ENCODE measurements around the gene MPO. TPM values are rescaled to one million over a fixed set of nuclear protein-coding genes. Genes with fewer than 3 reads are reported as not detected.

Gene MPO
- total and polyA plus RNA-seq, 9 of the 15 experiments (the other 6 are each of a cell fraction or from before 2014, with no cell fraction given) = 0.04 to 0.47 (median 0.39) TPM; not detected in 6

DNA sequence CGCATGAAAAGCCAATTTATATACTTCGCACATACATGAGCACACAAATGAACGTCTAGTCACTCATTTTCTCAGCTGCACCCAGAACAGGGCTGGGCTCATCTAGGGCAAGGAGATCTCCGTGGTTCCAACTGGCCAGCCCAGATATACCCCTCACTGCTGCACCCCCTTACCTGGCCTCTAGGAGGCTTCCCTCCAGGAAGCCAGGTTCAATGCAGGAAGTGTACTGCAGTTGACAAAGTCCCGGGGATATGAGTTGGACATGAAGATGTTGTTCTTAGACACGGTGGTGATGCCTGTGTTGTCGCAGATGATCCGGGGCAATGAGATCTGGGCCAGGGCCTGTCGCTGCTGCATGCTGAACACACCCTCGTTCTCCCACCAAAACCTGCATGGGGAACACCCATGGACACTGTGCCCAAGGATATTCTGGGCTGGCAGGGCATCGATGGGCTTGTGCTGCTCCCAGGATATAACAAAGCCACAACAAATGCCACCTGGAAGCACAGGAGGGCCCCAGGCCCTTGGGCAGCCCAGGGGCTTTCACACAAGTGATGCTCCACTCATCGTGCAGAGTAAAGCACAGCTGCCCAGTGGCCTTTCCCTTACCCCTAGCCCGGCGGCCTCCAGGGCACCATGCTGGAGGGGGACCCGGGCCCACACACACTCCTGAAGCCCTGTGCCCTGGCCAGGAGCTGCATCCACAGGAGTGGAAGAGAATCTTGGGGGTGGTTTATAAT, 10.1 kb downstream of the MPO start:
- no peaks in the 10 kb centered on the region for H3K79me2 ChIP-seq (ENCODE audit: control insufficient read depth, insufficient read depth, low read length)
- no peak overlapping the region for H3K4me3 ChIP-seq
- no peaks in the 10 kb centered on the region for H3K9me1 ChIP-seq (ENCODE audit: control insufficient read depth, insufficient read depth, low read length)
- peaks cover 5% of the 10 kb centered on the region for H4K20me1 ChIP-seq (replicated peaks; ENCODE audit: control insufficient read depth, insufficient read depth, low read length)
- in situ Hi-C loops (cut with MboI) (no loop called here), intact Hi-C loops (cut with micrococcal nuclease) (no loop called here)
- H3K9me3 ChIP-seq (replicated peaks; ENCODE audit: control insufficient read depth, insufficient read depth, low read depth, low read length) = no peaks in the 10 kb centered on the region
- H3K4me1 ChIP-seq (replicated peaks in 1 of 2; ENCODE audit: control insufficient read depth in 2 of 2, insufficient read depth in 2 of 2, low read length in 2 of 2) = peaks cover 5 to 6% of the 10 kb centered on the region in 2 experiments; a peak in 3 of 5 replicates
- peak overlapping the region; percentile 32; the same call in 1 of the 2 replicates for H2AFZ ChIP-seq (ENCODE audit: low read depth, low read length)
- no peak overlapping the region for H3K4me2 ChIP-seq (ENCODE audit: insufficient read depth, low read length)
- ATAC-seq (peak; percentile 82), FAIRE-seq (no peak), DNase-seq (ENCODE audit: extremely low read depth in 1 of 4, low spot score in 3 of 4) (peak; percentile 23 to 61 (median 40))
- 13% methylated on average over 15 of the region's 15 CpGs for WGBS (ENCODE audit: insufficient coverage, low coverage, missing lambda C conversion rate)
- POLR2A ChIA-PET = interaction anchor here (0.8 kb wide), 1 partner anchor 13 kb away, joined by 3 read pairs; no protein-coding TSS in a partner anchor
- BruUV-seq (replicated peaks) = no TSS peak
- H3K27ac ChIP-seq (ENCODE audit: extremely low read depth, low read depth, low read length) = no peak overlapping the region
- no peaks in the 10 kb centered on the region for H3K36me3 ChIP-seq (ENCODE audit: control insufficient read depth, insufficient read depth, low read length)
- peaks cover 33 to 83% of the 10 kb centered on the region in 2 experiments; a peak in 4 of 5 replicates for H3K27me3 ChIP-seq (ENCODE audit: control insufficient read depth in 2 of 2, insufficient read depth in 2 of 2, low read length in 2 of 2)
- CTCF ChIA-PET (ENCODE audit: low intra/inter-chr PET ratio) = no interaction called here
- H3K9ac ChIP-seq (ENCODE audit: insufficient read depth in 1 of 2, low read depth in 2 of 2, low read length in 2 of 2) = no peak overlapping the region
- TF ChIP-seq CTBP1 (IDR thresholded peaks at IDR 0.05; ENCODE audit: borderline replicate concordance) (peak; percentile 47; the same call in 1 of the 2 replicates), ZEB2 (IDR thresholded peaks at IDR 0.05) (peak; percentile 56; the same call in 1 of the 2 replicates), GABPA (tag; conservative IDR thresholded peaks at IDR 0.05; ENCODE audit: low read depth) (0 out of 2 replicates have a peak, but pooled peaks have one; percentile 41), MXI1 (IDR thresholded peaks at IDR 0.05; ENCODE audit: low read depth, low read length) (no peak)
- TF ChIP-seq, protein P1, sequence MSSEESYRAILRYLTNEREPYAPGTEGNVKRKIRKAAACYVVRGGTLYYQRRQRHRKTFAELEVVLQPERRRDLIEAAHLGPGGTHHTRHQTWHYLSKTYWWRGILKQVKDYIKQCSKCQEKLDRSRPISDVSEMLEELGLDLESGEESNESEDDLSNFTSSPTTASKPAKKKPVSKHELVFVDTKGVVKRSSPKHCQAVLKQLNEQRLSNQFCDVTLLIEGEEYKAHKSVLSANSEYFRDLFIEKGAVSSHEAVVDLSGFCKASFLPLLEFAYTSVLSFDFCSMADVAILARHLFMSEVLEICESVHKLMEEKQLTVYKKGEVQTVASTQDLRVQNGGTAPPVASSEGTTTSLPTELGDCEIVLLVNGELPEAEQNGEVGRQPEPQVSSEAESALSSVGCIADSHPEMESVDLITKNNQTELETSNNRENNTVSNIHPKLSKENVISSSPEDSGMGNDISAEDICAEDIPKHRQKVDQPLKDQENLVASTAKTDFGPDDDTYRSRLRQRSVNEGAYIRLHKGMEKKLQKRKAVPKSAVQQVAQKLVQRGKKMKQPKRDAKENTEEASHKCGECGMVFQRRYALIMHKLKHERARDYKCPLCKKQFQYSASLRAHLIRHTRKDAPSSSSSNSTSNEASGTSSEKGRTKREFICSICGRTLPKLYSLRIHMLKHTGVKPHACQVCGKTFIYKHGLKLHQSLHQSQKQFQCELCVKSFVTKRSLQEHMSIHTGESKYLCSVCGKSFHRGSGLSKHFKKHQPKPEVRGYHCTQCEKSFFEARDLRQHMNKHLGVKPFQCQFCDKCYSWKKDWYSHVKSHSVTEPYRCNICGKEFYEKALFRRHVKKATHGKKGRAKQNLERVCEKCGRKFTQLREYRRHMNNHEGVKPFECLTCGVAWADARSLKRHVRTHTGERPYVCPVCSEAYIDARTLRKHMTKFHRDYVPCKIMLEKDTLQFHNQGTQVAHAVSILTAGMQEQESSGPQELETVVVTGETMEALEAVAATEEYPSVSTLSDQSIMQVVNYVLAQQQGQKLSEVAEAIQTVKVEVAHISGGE (CRISPR knock-in tag; IDR thresholded peaks at IDR 0.05) = peak in 1 of 3 experiments; percentile 49; a peak in 1 of 6 replicates
- TF ChIP-seq, protein P2, sequence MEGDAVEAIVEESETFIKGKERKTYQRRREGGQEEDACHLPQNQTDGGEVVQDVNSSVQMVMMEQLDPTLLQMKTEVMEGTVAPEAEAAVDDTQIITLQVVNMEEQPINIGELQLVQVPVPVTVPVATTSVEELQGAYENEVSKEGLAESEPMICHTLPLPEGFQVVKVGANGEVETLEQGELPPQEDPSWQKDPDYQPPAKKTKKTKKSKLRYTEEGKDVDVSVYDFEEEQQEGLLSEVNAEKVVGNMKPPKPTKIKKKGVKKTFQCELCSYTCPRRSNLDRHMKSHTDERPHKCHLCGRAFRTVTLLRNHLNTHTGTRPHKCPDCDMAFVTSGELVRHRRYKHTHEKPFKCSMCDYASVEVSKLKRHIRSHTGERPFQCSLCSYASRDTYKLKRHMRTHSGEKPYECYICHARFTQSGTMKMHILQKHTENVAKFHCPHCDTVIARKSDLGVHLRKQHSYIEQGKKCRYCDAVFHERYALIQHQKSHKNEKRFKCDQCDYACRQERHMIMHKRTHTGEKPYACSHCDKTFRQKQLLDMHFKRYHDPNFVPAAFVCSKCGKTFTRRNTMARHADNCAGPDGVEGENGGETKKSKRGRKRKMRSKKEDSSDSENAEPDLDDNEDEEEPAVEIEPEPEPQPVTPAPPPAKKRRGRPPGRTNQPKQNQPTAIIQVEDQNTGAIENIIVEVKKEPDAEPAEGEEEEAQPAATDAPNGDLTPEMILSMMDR (IDR thresholded peaks at IDR 0.05 in 2 of 3, conservative IDR thresholded peaks at IDR 0.05 in 1 of 3; ENCODE audit: insufficient read depth in 2 of 3, low read depth in 1 of 3, low read length in 3 of 3) = peak; percentile 28 to 54 (median 35); a peak in 4 of 6 replicates
- TF ChIP-seq, protein P3, sequence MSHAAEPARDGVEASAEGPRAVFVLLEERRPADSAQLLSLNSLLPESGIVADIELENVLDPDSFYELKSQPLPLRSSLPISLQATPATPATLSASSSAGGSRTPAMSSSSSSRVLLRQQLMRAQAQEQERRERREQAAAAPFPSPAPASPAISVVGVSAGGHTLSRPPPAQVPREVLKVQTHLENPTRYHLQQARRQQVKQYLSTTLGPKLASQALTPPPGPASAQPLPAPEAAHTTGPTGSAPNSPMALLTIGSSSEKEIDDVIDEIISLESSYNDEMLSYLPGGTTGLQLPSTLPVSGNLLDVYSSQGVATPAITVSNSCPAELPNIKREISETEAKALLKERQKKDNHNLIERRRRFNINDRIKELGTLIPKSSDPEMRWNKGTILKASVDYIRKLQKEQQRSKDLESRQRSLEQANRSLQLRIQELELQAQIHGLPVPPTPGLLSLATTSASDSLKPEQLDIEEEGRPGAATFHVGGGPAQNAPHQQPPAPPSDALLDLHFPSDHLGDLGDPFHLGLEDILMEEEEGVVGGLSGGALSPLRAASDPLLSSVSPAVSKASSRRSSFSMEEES (CRISPR knock-in tag; IDR thresholded peaks at IDR 0.05) = no peak
